H1 (cell line): ENCODE data around the gene ANXA7. TPM values are rescaled to one million over a fixed set of nuclear protein-coding genes. Genes with fewer than 3 reads are reported as not detected.

Experiments
- FOSL1 ChIP-seq: IDR thresholded peaks from 2 replicates; pipeline ENCODE4 v1.6.1; 2011; ENCODE audit warnings: mild to moderate bottlenecking, low read depth, low read length, moderate library complexity; ENCODE audit not compliant: insufficient read depth
- polyA plus RNA-seq, 7 experiments: library from polyadenylated mRNA; depleted of rRNA in 3 of 7; stranded (reverse) in 5 of 7; unstranded in 2 of 7; fragments of >200 nt in 5 of 7; fragments of 200-250 nt in 2 of 7; gene quantifications; 1 replicate in 5 of 7; 2 replicates in 1 of 7; 4 replicates in 1 of 7; pipeline versions ENCODE4 v1.2.1 to v1.2.3, GENCODE V29; 2011 to 2013; ENCODE audit warnings: missing spikeins in 2 of 7, mixed read lengths in 2 of 7
- total RNA-seq: library from RNA; stranded (reverse); fragmentation: NEBNext Ultra II Directional; extraction: Animal tissue kit (Norgen Biotek cat#: 25700); gene quantifications from 2 replicates; pipeline ENCODE4 v1.2.1, GENCODE V29; 2021

The ANXA7 gene
- total and polyA plus RNA-seq, 2 of the 8 experiments (the other 6 are each of a cell fraction or from before 2014, with no cell fraction given), result 37.1 to 63.6 TPM

DNA sequence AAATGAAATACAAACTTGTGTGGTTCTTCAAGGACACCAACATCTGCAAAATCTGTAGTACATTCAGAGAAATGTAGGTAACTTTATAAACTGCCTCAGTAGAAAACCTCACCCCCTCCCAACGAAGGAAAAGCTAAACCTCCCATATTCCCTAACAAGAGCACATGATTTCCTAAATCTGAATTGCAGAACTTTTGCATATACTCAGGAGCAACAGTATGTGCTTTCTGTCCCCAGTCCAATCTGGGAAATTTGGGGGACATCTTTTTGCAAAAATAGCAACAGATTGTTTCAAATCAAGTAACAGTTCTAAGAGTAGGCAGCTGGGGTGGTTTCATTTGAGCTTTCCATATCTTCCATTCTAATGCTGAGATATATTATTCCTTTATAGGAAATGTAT, 35.3 kb upstream of the ANXA7 start (continued):
- TF ChIP-seq FOSL1, result no peak
